BLaER1 (cell line): ENCODE measurements around the gene NCEH1.
A peak's percentile ranks its signal among the peaks of the same experiment; 100 is the strongest.

Source experiments
- H3K27ac ChIP-seq: shearing (Covaris generic); formaldehyde crosslinking; 2 replicates; pipeline ENCODE4 v1.8.1; 2022
- H3K27me3 ChIP-seq: shearing (Covaris generic); formaldehyde crosslinking; 2 replicates; pipeline ENCODE4 v1.8.1; 2022
- H3K36me3 ChIP-seq: shearing (Covaris generic); formaldehyde crosslinking; 2 replicates; pipeline ENCODE4 v1.8.1; 2022
- H3K4me1 ChIP-seq: shearing (Covaris generic); formaldehyde crosslinking; 2 replicates; pipeline ENCODE4 v1.8.1; 2022
- H3K4me2 ChIP-seq: shearing (Covaris generic); formaldehyde crosslinking; 2 replicates; pipeline ENCODE4 v1.8.1; 2022
- H3K4me3 ChIP-seq: shearing (Covaris generic); formaldehyde crosslinking; 2 replicates; pipeline ENCODE4 v1.8.1; 2022
- H3K9ac ChIP-seq: shearing (Covaris generic); formaldehyde crosslinking; 2 replicates; pipeline ENCODE4 v1.8.1; 2022
- H3K9me3 ChIP-seq: shearing (Covaris generic); formaldehyde crosslinking; 2 replicates; pipeline ENCODE4 v1.8.1; 2022
- H4K20me1 ChIP-seq: shearing (Covaris generic); formaldehyde crosslinking; 2 replicates; pipeline ENCODE4 v1.8.1; 2022
- Cebpa-rat ChIP-seq: shearing (Covaris generic); IDR thresholded peaks from 2 replicates; pipeline ENCODE4 v1.8.1; 2022

Gene NCEH1

GRCh38 chr3:172591876-172592771, 118.7 kb downstream of the NCEH1 start:
- Histone ChIP-seq H3K27ac (no peak overlapping the region), H3K4me1 (peaks cover 26% of the 10 kb centered on the region), H3K27me3 (no peaks in the 10 kb centered on the region), H3K4me3 (no peak overlapping the region), H4K20me1 (no peaks in the 10 kb centered on the region), H3K9me3 (peaks cover 20% of the 10 kb centered on the region), H3K36me3 (no peaks in the 10 kb centered on the region), H3K4me2 (peak overlapping the region; percentile 75), H3K9ac (no peak overlapping the region)
- TF ChIP-seq Cebpa-rat: no peak

GRCh38 chr3:172591125-172591605, 119.7 kb downstream of the NCEH1 start:
- no peak overlapping the region for H3K4me3 ChIP-seq
- peaks cover 20% of the 10 kb centered on the region for H3K9me3 ChIP-seq
- no peaks in the 10 kb centered on the region for H3K27me3 ChIP-seq
- TF ChIP-seq Cebpa-rat: no peak
- no peaks in the 10 kb centered on the region for H4K20me1 ChIP-seq
- H3K4me2 ChIP-seq: peak overlapping the region; percentile 75; the same call in 1 of the 2 replicates
- no peak overlapping the region for H3K9ac ChIP-seq
- H3K36me3 ChIP-seq: no peaks in the 10 kb centered on the region
- peaks cover 32% of the 10 kb centered on the region for H3K4me1 ChIP-seq
- H3K27ac ChIP-seq: no peak overlapping the region

DNA sequence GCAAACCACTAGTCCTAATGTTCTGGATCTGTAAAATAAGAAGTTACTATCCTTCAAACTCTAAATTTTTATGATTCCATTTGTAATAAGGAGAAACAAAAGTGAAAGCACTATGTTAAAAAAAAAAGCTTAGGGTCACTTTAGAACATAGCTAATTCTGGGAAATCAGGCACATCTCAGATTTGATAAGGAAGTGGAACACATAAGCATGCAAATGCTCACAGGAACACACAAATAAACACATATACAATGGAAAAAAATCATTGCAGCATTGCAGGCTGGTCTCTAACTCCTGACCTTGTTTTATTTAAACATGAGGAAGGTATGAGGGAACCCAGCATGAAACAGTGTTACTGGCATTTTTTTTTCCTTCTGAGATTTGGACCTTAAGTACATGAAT, 124.4 kb downstream of the NCEH1 start:
- Histone ChIP-seq H3K4me2 (0 out of 2 replicates have a peak overlapping the region, but pooled peaks have one; percentile 6), H3K4me1 (peaks cover 10% of the 10 kb centered on the region), H3K9ac (no peak overlapping the region), H3K27ac (no peak overlapping the region), H3K36me3 (no peaks in the 10 kb centered on the region), H3K9me3 (peaks cover 20% of the 10 kb centered on the region), H4K20me1 (no peaks in the 10 kb centered on the region), H3K4me3 (no peak overlapping the region), H3K27me3 (no peaks in the 10 kb centered on the region)
- no peak for TF ChIP-seq Cebpa-rat

DNA sequence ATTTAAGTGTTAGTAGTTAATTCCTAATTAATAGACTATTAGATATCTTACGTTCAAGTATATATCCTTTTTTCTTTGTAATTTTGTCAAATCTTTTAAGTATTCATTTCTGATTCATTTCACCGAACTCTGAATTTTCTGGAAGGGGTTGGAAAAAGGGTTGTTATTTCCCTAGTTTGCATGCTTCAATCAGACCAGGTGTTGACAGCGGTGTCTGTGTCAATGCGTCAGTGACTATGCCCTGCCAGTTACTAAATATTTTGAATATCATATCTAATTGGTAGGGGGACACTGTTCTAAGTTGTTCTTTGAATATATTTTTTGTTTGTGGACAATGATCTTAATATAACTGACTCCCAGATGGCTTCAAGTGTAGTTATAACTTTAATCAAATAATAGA, 124.9 kb downstream of the NCEH1 start:
- peaks cover 10% of the 10 kb centered on the region; the same call in 1 of the 2 replicates for H3K4me1 ChIP-seq
- H3K9ac ChIP-seq: no peak overlapping the region
- no peak overlapping the region for H3K4me3 ChIP-seq
- TF ChIP-seq Cebpa-rat: no peak
- H3K27ac ChIP-seq: no peak overlapping the region
- no peaks in the 10 kb centered on the region for H3K36me3 ChIP-seq
- H3K27me3 ChIP-seq: no peaks in the 10 kb centered on the region
- no peak overlapping the region for H3K4me2 ChIP-seq
- H4K20me1 ChIP-seq: no peaks in the 10 kb centered on the region
- peaks cover 20% of the 10 kb centered on the region for H3K9me3 ChIP-seq

DNA sequence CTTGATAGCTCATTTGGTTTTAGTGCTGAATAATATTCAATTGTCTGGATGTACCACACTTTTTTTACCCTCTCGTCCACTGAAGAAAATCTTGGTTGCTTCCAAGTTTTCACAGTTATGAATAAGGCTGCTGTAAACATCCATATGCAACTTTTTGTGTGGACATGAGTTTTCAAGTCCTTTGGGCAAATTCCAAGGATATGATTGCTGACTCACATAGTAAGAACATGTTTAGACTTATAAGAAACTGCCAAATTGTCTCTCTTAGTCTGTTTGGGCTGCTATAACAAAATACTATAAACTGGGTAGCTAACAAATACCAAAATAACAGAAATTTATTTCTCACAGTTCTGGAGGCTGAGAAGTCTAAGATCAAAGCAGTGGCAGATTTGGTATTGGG, 128.2 kb downstream of the NCEH1 start:
- Histone ChIP-seq H3K27ac (no peak overlapping the region), H3K36me3 (no peaks in the 10 kb centered on the region), H3K4me3 (no peak overlapping the region), H3K4me1 (peaks cover 27% of the 10 kb centered on the region), H4K20me1 (no peaks in the 10 kb centered on the region), H3K27me3 (no peaks in the 10 kb centered on the region), H3K9ac (no peak overlapping the region), H3K9me3 (no peaks in the 10 kb centered on the region), H3K4me2 (no peak overlapping the region)
- TF ChIP-seq Cebpa-rat: no peak

DNA sequence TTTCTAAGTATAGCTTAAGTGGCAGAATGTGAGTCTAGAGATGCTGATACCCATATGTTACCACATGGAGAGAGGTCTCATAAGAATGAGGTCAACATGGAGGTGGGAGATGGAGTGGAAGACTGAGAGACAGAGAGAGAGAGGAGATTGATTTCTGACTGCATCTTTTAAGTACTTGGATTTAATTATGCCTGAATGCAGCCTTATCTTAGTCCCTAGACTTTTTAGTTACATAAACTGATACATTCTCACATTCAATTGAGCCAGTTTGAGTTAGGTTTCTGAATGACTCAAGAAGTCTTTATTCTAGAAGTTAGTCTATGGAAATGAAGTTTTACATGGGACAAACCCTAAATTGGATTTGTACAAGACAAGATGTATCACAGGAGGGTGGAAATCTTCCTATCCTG, 129.1 kb downstream of the NCEH1 start:
- Histone ChIP-seq H3K9me3 (no peaks in the 10 kb centered on the region), H3K4me1 (peaks cover 30% of the 10 kb centered on the region), H3K36me3 (no peaks in the 10 kb centered on the region), H3K27ac (no peak overlapping the region), H4K20me1 (no peaks in the 10 kb centered on the region), H3K9ac (no peak overlapping the region), H3K4me3 (no peak overlapping the region), H3K27me3 (no peaks in the 10 kb centered on the region), H3K4me2 (no peak overlapping the region)
- TF ChIP-seq Cebpa-rat: no peak

DNA sequence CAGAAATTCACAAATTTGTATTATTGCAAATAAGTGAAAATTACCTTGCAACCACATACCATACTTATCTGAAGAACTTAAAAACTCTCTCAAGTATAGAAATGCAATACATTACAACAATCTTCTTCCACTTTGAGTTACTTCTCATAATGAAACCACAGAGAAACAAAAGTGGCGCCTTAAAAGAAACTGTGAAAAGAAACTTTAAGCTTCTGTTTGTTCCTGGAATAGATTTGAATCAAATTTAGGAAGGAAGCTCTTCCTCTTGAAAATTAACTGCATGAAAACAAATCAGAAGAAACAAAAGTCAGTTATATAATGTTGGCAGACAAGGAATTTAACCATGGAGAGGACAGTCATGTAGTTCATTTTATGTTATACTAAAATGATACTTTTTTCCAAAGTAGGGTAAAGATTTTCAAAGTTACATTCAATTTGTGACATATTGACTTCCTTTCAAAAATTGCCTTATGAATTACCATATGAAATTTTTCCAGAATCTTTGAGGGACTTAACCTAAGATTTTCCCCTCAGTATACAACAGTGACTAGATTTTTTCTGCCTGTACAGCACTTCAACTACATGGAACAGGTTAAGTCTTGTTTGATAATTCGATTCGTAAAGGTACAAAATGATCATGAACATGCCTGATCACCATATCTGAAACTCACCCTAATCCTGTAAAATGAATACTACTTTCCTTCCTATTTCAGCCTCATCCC, 130.0 kb downstream of the NCEH1 start:
- TF ChIP-seq Cebpa-rat: no peak
- H3K27me3 ChIP-seq: no peaks in the 10 kb centered on the region
- peak overlapping the region; percentile 30 for H3K4me2 ChIP-seq
- H3K9ac ChIP-seq: no peak overlapping the region
- peaks cover 22% of the 10 kb centered on the region for H3K4me1 ChIP-seq
- H3K9me3 ChIP-seq: no peaks in the 10 kb centered on the region
- no peak overlapping the region for H3K4me3 ChIP-seq
- no peaks in the 10 kb centered on the region for H4K20me1 ChIP-seq
- H3K36me3 ChIP-seq: no peaks in the 10 kb centered on the region
- H3K27ac ChIP-seq: no peak overlapping the region
